ENCODE data around the gene HSPA1L.
A peak's percentile ranks its signal among the peaks of the same experiment; 100 is the strongest.

The HSPA1L gene

DNA sequence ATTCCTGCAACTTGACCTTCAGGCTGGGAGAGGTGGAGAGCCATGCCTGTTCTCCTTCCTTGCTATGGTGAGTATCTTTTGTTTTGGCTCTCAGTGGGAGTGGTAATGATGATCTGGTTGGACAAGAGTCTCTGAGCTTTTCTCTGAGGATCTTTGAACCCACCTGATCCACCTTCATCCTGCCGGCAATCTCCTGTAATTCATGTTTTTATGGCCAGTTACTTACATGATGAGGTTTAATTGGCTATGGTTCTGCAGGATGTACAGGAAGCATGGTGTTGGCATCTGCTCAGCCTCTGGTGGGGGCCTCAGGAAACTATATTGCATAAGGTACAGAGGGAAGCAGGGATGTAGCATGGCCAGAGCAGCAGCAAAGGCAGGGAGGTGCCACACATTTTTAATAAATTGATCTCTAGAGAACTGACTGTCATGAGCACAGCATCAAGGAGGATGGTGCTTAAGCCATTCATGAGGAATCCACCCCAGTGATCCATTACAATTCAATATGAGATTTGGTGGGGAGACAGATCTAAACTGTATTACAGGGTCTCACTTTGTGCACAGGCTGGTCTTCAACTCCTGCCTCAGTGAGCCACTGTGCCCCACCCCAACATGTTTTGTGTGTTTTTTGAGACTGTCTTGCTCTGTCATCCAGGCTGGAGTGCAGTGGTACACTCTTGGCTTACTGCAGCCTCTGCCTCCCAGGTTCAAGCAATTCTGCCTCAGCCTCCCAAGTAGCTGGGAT lies 22.5 kb upstream of the HSPA1L start:
- Histone ChIP-seq H3K79me2 (ENCODE audit: insufficient read depth, low read length) (peaks cover 57% of the 10 kb centered on the region), H3F3A (ENCODE audit: low read depth) (peaks cover 25% of the 10 kb centered on the region), H3K9ac (ENCODE audit: low read depth, low read length, poor library complexity, severe bottlenecking) (peak overlapping the region; percentile 99), H3K9me3 (ENCODE audit: insufficient read depth, low read depth, low read length) (no peaks in the 10 kb centered on the region), H3K4me2 (ENCODE audit: low read depth, low read length, poor library complexity, severe bottlenecking) (peak overlapping the region; percentile 100), H3K27me3 (ENCODE audit: insufficient read depth, low read length, poor library complexity, severe bottlenecking) (peaks cover 7% of the 10 kb centered on the region), H2AFZ (ENCODE audit: low read length) (no peak overlapping the region), H3K9me2 (replicated peaks; ENCODE audit: low read depth, low read length) (no peaks in the 10 kb centered on the region), H4K20me1 (ENCODE audit: insufficient read depth, low read length, poor library complexity, severe bottlenecking) (peaks cover 58% of the 10 kb centered on the region), H3K4me3 (ENCODE audit: low read length, poor library complexity, severe bottlenecking) (peak overlapping the region; percentile 97), H3K4me1 (ENCODE audit: insufficient read depth, low read length, poor library complexity, severe bottlenecking) (peaks cover 34% of the 10 kb centered on the region), H3K36me3 (ENCODE audit: insufficient read depth, low read length) (peaks cover 45% of the 10 kb centered on the region)
- no peak for TF ChIP-seq EZH2phosphoT487 (IDR thresholded peaks at IDR 0.05; ENCODE audit: borderline replicate concordance)
- TF ChIP-seq, protein P1, sequence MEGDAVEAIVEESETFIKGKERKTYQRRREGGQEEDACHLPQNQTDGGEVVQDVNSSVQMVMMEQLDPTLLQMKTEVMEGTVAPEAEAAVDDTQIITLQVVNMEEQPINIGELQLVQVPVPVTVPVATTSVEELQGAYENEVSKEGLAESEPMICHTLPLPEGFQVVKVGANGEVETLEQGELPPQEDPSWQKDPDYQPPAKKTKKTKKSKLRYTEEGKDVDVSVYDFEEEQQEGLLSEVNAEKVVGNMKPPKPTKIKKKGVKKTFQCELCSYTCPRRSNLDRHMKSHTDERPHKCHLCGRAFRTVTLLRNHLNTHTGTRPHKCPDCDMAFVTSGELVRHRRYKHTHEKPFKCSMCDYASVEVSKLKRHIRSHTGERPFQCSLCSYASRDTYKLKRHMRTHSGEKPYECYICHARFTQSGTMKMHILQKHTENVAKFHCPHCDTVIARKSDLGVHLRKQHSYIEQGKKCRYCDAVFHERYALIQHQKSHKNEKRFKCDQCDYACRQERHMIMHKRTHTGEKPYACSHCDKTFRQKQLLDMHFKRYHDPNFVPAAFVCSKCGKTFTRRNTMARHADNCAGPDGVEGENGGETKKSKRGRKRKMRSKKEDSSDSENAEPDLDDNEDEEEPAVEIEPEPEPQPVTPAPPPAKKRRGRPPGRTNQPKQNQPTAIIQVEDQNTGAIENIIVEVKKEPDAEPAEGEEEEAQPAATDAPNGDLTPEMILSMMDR (conservative IDR thresholded peaks at IDR 0.05; ENCODE audit: low read length): no peak

DNA sequence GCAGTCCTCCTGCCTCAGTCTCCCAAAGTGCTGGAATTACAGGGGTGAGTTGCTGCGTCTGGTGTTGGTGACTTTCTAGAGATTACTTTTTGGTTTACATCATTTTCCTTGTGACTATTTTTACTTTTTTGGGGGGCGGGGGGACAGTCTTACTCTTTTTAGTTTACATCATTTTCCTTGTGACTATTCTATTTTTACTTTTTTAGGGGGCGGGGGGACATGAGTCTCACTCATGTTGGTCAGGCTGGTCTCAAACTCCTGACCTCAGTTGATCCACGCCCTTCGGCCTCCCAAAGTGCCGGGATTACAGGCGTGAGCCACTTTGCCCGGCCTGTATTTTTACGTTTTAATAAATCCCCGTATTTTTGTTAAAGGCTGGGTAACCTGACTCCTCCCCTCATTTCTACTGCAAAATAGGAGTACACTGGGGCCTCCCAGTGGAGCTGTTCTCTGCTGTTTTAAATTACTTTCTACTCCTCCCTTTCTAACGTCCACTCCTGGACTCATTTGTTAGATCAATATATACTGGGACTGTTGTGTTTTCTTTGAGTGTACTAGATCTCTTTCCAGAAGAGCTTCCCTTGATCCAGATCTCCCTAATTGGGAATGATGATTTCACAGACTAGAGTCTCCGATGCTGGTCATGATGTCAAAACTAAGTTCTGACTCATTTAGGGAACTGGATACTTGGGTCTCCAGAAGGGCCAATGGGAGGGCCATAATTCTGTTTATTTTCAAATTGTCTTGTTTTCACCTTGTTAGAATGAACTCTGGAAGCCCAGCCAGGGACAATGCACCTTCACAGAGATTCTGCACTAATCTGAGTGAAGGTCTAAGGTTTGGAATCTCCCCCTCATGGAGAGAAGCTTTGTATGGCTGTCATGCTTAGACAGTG lies 21.6 kb upstream of the HSPA1L start:
- peaks cover 61% of the 10 kb centered on the region for H3K79me2 ChIP-seq (ENCODE audit: insufficient read depth, low read length)

DNA sequence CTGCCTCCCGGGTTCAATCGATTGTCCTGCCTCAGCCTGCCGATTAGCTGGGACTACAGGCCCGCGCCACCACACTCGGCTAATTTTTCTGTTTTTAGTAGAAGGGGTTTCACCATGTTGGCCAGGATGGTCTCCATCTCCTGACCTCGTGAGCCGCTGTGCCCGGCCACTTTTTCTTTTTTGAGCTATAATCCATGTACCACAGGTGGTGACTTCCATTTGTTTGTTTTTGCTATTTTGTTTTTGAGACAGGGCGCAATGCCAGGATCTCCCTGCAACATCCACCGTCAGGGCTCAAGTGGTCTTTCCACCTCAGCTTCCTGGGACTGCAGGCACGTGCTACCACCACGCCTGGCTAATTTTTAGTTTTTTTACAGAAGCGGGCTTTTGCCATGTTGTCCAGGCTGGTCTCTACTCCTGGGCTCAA lies 21.0 kb upstream of the HSPA1L start:
- Histone ChIP-seq H3K36me3 (ENCODE audit: insufficient read depth, low read length) (peaks cover 44% of the 10 kb centered on the region), H3K27me3 (ENCODE audit: insufficient read depth, low read length, poor library complexity, severe bottlenecking) (peaks cover 7% of the 10 kb centered on the region)

More for the DNA sequence above, 21.6 kb upstream of the HSPA1L start:
- H3K36me3 ChIP-seq (ENCODE audit: insufficient read depth, low read length): peaks cover 45% of the 10 kb centered on the region
- no peak for TF ChIP-seq EZH2phosphoT487 (IDR thresholded peaks at IDR 0.05; ENCODE audit: borderline replicate concordance)
- TF ChIP-seq, protein P1 (conservative IDR thresholded peaks at IDR 0.05; ENCODE audit: low read length): peak; percentile 20; the same call in 1 of the 2 replicates
- H3K4me2 ChIP-seq (ENCODE audit: low read depth, low read length, poor library complexity, severe bottlenecking): peak overlapping the region; percentile 100
- no peak overlapping the region for H2AFZ ChIP-seq (ENCODE audit: low read length)
- H3K9me3 ChIP-seq (ENCODE audit: insufficient read depth, low read depth, low read length): no peaks in the 10 kb centered on the region
- H4K20me1 ChIP-seq (ENCODE audit: insufficient read depth, low read length, poor library complexity, severe bottlenecking): peaks cover 58% of the 10 kb centered on the region
- H3K9ac ChIP-seq (ENCODE audit: low read depth, low read length, poor library complexity, severe bottlenecking): peak overlapping the region; percentile 99
- H3K4me3 ChIP-seq (ENCODE audit: low read length, poor library complexity, severe bottlenecking): peak overlapping the region; percentile 97
- H3K27me3 ChIP-seq (ENCODE audit: insufficient read depth, low read length, poor library complexity, severe bottlenecking): peaks cover 7% of the 10 kb centered on the region
- H3F3A ChIP-seq (ENCODE audit: low read depth): peaks cover 25% of the 10 kb centered on the region
- H3K4me1 ChIP-seq (ENCODE audit: insufficient read depth, low read length, poor library complexity, severe bottlenecking): peaks cover 36% of the 10 kb centered on the region
- H3K9me2 ChIP-seq (replicated peaks; ENCODE audit: low read depth, low read length): no peaks in the 10 kb centered on the region

More for the DNA sequence above, 21.0 kb upstream of the HSPA1L start:
- Histone ChIP-seq H3K4me3 (ENCODE audit: low read length, poor library complexity, severe bottlenecking) (peak overlapping the region; percentile 97), H3F3A (ENCODE audit: low read depth) (peaks cover 24% of the 10 kb centered on the region), H2AFZ (ENCODE audit: low read length) (no peak overlapping the region), H3K9me3 (ENCODE audit: insufficient read depth, low read depth, low read length) (no peaks in the 10 kb centered on the region), H4K20me1 (ENCODE audit: insufficient read depth, low read length, poor library complexity, severe bottlenecking) (peaks cover 58% of the 10 kb centered on the region), H3K9ac (ENCODE audit: low read depth, low read length, poor library complexity, severe bottlenecking) (peak overlapping the region; percentile 99), H3K79me2 (ENCODE audit: insufficient read depth, low read length) (peaks cover 68% of the 10 kb centered on the region), H3K4me1 (ENCODE audit: insufficient read depth, low read length, poor library complexity, severe bottlenecking) (peaks cover 40% of the 10 kb centered on the region), H3K4me2 (ENCODE audit: low read depth, low read length, poor library complexity, severe bottlenecking) (peak overlapping the region; percentile 100), H3K9me2 (replicated peaks; ENCODE audit: low read depth, low read length) (no peaks in the 10 kb centered on the region)
- no peak for TF ChIP-seq EZH2phosphoT487 (IDR thresholded peaks at IDR 0.05; ENCODE audit: borderline replicate concordance)
- TF ChIP-seq, protein P1 (conservative IDR thresholded peaks at IDR 0.05; ENCODE audit: low read length): no peak
